Measurements from ENCODE around the gene FRMD4B.
"Not testable (repeated sequence)": the region's sequence is repeated elsewhere in the genome, so short reads cannot be mapped to it uniquely, and the experiment has no call there.

Gene FRMD4B

GRCh38 chr3:69328963-69329302, 57.0 kb downstream of the FRMD4B start:
- H3K36me3 ChIP-seq (ENCODE audit: insufficient read depth, low read depth, low read length) = no peaks in the 10 kb centered on the region
- no peak overlapping the region for H3K27ac ChIP-seq (ENCODE audit: low read length)
- H3K4me1 ChIP-seq (ENCODE audit: insufficient read depth, low read length) = no peaks in the 10 kb centered on the region
- no peaks in the 10 kb centered on the region for H3K9me3 ChIP-seq (ENCODE audit: insufficient read depth, low read depth, low read length)
- no peak overlapping the region for H3K9ac ChIP-seq (ENCODE audit: low read depth, low read length)
- H3K27me3 ChIP-seq (ENCODE audit: insufficient read depth, low read length) = no peaks in the 10 kb centered on the region
- no peak overlapping the region for H3K4me3 ChIP-seq (ENCODE audit: low read length)

- no peaks in the 10 kb centered on the region for H3K9me3 ChIP-seq (ENCODE audit: insufficient read depth, low read depth, low read length)
- H3K27me3 ChIP-seq (ENCODE audit: insufficient read depth, low read length) = no peaks in the 10 kb centered on the region
- no peaks in the 10 kb centered on the region for H3K36me3 ChIP-seq (ENCODE audit: insufficient read depth, low read depth, low read length)
- H3K4me3 ChIP-seq (ENCODE audit: low read length) = no peak overlapping the region
- H3K27ac ChIP-seq (ENCODE audit: low read length) = no peak overlapping the region
- H3K4me1 ChIP-seq (ENCODE audit: insufficient read depth, low read length) = no peaks in the 10 kb centered on the region
- H3K9ac ChIP-seq (ENCODE audit: low read depth, low read length) = no peak overlapping the region
Measured at GRCh38 chr3:69328103-69328962, 57.6 kb downstream of the FRMD4B start.

GRCh38 chr3:69326855-69327300, 59.0 kb downstream of the FRMD4B start:
- no peaks in the 10 kb centered on the region for H3K36me3 ChIP-seq (ENCODE audit: insufficient read depth, low read depth, low read length)
- no peak overlapping the region for H3K9ac ChIP-seq (ENCODE audit: low read depth, low read length)
- no peaks in the 10 kb centered on the region for H3K27me3 ChIP-seq (ENCODE audit: insufficient read depth, low read length)
- no peak overlapping the region for H3K27ac ChIP-seq (ENCODE audit: low read length)
- no peak overlapping the region for H3K4me3 ChIP-seq (ENCODE audit: low read length)
- H3K9me3 ChIP-seq (ENCODE audit: insufficient read depth, low read depth, low read length) = no peaks in the 10 kb centered on the region
- H3K4me1 ChIP-seq (ENCODE audit: insufficient read depth, low read length) = no peaks in the 10 kb centered on the region

GRCh38 chr3:69325151-69325550, 60.7 kb downstream of the FRMD4B start:
- no peaks in the 10 kb centered on the region for H3K9me3 ChIP-seq (ENCODE audit: insufficient read depth, low read depth, low read length)
- no peaks in the 10 kb centered on the region for H3K4me1 ChIP-seq (ENCODE audit: insufficient read depth, low read length)
- no peaks in the 10 kb centered on the region for H3K36me3 ChIP-seq (ENCODE audit: insufficient read depth, low read depth, low read length)
- no peak overlapping the region for H3K4me3 ChIP-seq (ENCODE audit: low read length)
- H3K27me3 ChIP-seq (ENCODE audit: insufficient read depth, low read length) = no peaks in the 10 kb centered on the region
- H3K27ac ChIP-seq (ENCODE audit: low read length) = no peak overlapping the region
- H3K9ac ChIP-seq (ENCODE audit: low read depth, low read length) = no peak overlapping the region

- Histone ChIP-seq H3K4me1 (ENCODE audit: insufficient read depth, low read length) (no peaks in the 10 kb centered on the region), H3K4me3 (ENCODE audit: low read length) (no peak overlapping the region), H3K9me3 (ENCODE audit: insufficient read depth, low read depth, low read length) (no peaks in the 10 kb centered on the region), H3K27me3 (ENCODE audit: insufficient read depth, low read length) (no peaks in the 10 kb centered on the region), H3K36me3 (ENCODE audit: insufficient read depth, low read depth, low read length) (no peaks in the 10 kb centered on the region), H3K27ac (ENCODE audit: low read length) (no peak overlapping the region), H3K9ac (ENCODE audit: low read depth, low read length) (no peak overlapping the region)
Measured at GRCh38 chr3:69324362-69325025, 61.4 kb downstream of the FRMD4B start.

- no peak overlapping the region for H3K4me3 ChIP-seq (ENCODE audit: low read length)
- no peak overlapping the region for H3K27ac ChIP-seq (ENCODE audit: low read length)
- H3K36me3 ChIP-seq (ENCODE audit: insufficient read depth, low read depth, low read length) = no peaks in the 10 kb centered on the region
- H3K4me1 ChIP-seq (ENCODE audit: insufficient read depth, low read length) = no peaks in the 10 kb centered on the region
- H3K9me3 ChIP-seq (ENCODE audit: insufficient read depth, low read depth, low read length) = no peaks in the 10 kb centered on the region
- H3K27me3 ChIP-seq (ENCODE audit: insufficient read depth, low read length) = no peaks in the 10 kb centered on the region
- H3K9ac ChIP-seq (ENCODE audit: low read depth, low read length) = no peak overlapping the region
Measured at GRCh38 chr3:69323941-69324340, 61.9 kb downstream of the FRMD4B start.

GRCh38 chr3:69322512-69322911, 63.4 kb downstream of the FRMD4B start:
- not testable (repeated sequence) for H3K9ac ChIP-seq (ENCODE audit: low read depth, low read length); H3K9me3 ChIP-seq (ENCODE audit: insufficient read depth, low read depth, low read length); H3K4me1 ChIP-seq (ENCODE audit: insufficient read depth, low read length); H3K36me3 ChIP-seq (ENCODE audit: insufficient read depth, low read depth, low read length); H3K27me3 ChIP-seq (ENCODE audit: insufficient read depth, low read length); H3K4me3 ChIP-seq (ENCODE audit: low read length); H3K27ac ChIP-seq (ENCODE audit: low read length)

- Histone ChIP-seq H3K4me1 (ENCODE audit: insufficient read depth, low read length) (no peaks in the 10 kb centered on the region), H3K36me3 (ENCODE audit: insufficient read depth, low read depth, low read length) (no peaks in the 10 kb centered on the region), H3K27ac (ENCODE audit: low read length) (no peak overlapping the region), H3K9ac (ENCODE audit: low read depth, low read length) (no peak overlapping the region), H3K9me3 (ENCODE audit: insufficient read depth, low read depth, low read length) (no peaks in the 10 kb centered on the region), H3K4me3 (ENCODE audit: low read length) (no peak overlapping the region), H3K27me3 (ENCODE audit: insufficient read depth, low read length) (no peaks in the 10 kb centered on the region)
Measured at GRCh38 chr3:69322158-69322509, 63.8 kb downstream of the FRMD4B start.

GRCh38 chr3:69321301-69322157, 64.4 kb downstream of the FRMD4B start:
- no peaks in the 10 kb centered on the region for H3K9me3 ChIP-seq (ENCODE audit: insufficient read depth, low read depth, low read length)
- no peaks in the 10 kb centered on the region for H3K4me1 ChIP-seq (ENCODE audit: insufficient read depth, low read length)

GRCh38 chr3:69320871-69321271, 65.0 kb downstream of the FRMD4B start:
- no peak overlapping the region for H3K27ac ChIP-seq (ENCODE audit: low read length)
- no peak overlapping the region for H3K4me3 ChIP-seq (ENCODE audit: low read length)
- H3K36me3 ChIP-seq (ENCODE audit: insufficient read depth, low read depth, low read length) = no peaks in the 10 kb centered on the region
- no peaks in the 10 kb centered on the region for H3K9me3 ChIP-seq (ENCODE audit: insufficient read depth, low read depth, low read length)
- no peaks in the 10 kb centered on the region for H3K27me3 ChIP-seq (ENCODE audit: insufficient read depth, low read length)
- no peak overlapping the region for H3K9ac ChIP-seq (ENCODE audit: low read depth, low read length)
- H3K4me1 ChIP-seq (ENCODE audit: insufficient read depth, low read length) = no peaks in the 10 kb centered on the region

More at GRCh38 chr3:69321301-69322157, 64.4 kb downstream of the FRMD4B start:
- Histone ChIP-seq H3K27me3 (ENCODE audit: insufficient read depth, low read length) (no peaks in the 10 kb centered on the region), H3K9ac (ENCODE audit: low read depth, low read length) (no peak overlapping the region), H3K27ac (ENCODE audit: low read length) (no peak overlapping the region), H3K4me3 (ENCODE audit: low read length) (no peak overlapping the region), H3K36me3 (ENCODE audit: insufficient read depth, low read depth, low read length) (no peaks in the 10 kb centered on the region)

- Histone ChIP-seq H3K9ac (ENCODE audit: low read depth, low read length) (no peak overlapping the region), H3K27me3 (ENCODE audit: insufficient read depth, low read length) (no peaks in the 10 kb centered on the region), H3K9me3 (ENCODE audit: insufficient read depth, low read depth, low read length) (no peaks in the 10 kb centered on the region), H3K27ac (ENCODE audit: low read length) (no peak overlapping the region), H3K4me3 (ENCODE audit: low read length) (no peak overlapping the region), H3K36me3 (ENCODE audit: insufficient read depth, low read depth, low read length) (no peaks in the 10 kb centered on the region), H3K4me1 (ENCODE audit: insufficient read depth, low read length) (no peaks in the 10 kb centered on the region)
Measured at GRCh38 chr3:69319652-69320051, 66.2 kb downstream of the FRMD4B start.
